Thoracic aorta endothelial cell (primary cell): ENCODE measurements around the gene GLO1. TPM values are rescaled to one million over a fixed set of nuclear protein-coding genes. Genes with fewer than 3 reads are reported as not detected.

Experiments used
- total RNA-seq: library from RNA; depleted of rRNA; stranded (reverse); fragments of >200 nt; gene quantifications from 2 replicates; pipeline ENCODE4 v1.2.3, GENCODE V29; 2012

GLO1 gene
- total RNA-seq = 233 and 286 TPM in 2 replicates

DNA sequence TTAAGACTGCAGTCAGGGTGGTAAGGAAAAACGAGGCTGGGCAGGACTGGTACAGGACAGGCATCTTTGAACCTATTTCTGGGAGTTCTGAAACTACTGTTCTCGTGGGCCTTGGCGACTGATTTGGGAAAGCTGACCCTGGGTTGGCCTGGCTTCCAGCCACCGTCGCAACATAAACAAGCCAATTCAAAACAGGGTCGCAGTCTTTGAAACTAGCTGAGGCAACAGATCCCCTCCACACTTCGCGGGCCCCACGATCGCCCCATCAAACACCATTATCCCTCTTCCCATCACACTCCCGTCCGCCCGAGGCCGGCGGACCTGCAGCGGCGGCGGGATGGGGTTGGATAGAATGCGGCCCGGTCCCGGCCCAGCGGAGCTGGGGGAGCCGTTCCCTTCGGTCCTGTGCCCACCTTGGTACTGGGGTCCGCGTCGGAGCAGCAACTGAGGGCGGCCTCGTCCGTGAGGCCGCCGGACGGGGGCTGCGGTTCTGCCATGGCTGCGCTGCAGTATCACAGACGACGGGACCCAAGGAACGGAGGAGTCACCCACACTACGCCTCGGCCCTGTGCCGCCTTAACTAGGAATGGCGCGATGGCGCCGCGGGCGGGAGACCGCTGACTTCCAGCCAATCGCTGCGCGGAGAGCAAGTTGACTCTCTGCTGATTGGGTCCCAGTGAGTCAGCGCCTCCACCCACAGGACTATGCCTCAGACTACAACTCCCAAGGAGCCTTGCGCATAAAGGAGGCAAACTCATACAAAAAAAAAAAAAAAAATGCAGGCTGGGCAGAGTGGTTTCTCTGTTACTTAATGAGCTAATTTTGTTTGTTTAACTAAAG, at the start of gene GLO1:
GLO1 (minus strand) TSS at position 588 of the 840 bp plus-strand sequence; CDS start at position 497, 91 bp downstream.

GRCh38 chr6:38715016-38715689, 12.2 kb upstream of the GLO1 start, which contains the start of gene DNAH8:
TSS of gene DNAH8 (plus strand) at chr6:38715311. CDS start at chr6:38722810, 7,499 bp downstream.

DNA sequence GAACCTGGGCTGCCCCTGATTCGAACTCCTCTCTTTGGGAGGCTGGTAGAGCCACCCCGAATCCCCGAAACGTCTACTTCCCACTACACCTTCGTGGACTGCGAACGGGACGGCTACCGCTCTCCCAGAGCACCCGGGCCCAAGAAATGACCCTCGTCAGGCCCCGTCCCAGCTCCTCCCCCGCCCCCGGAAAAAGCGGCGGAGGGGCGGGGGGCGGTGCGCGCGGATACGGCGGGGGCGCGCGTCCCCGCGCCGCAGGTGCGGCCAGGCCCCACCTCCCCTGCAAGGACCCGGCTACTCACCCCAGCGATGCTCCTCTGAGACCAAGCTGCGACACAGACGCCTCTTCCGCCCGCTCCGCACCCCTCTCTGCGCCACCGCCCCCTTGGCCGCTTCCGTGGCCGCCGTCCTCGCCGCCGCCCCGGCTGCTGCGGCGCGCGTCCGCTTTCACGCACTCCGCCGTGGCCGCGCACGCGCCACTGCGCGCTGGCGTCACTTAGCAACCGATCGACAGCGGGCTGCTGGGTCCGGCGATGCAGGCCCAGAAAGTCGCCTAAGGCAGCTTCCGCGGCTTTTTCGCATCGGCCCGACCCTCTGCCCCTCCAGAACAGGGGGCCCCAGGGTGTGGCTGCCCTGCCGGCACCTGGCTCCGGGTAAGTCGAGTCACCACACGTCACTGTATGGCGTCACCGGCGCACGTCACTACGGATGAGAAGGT, 63.3 kb downstream of the GLO1 start, which contains the start of gene BTBD9:
BTBD9 (minus strand) TSS at position 432 of the 718 bp plus-strand sequence.

Other genes starting within 250 kb of the GLO1 start
- gene BTBD9, start 63.2 kb downstream of the GLO1 start, total RNA-seq = 15.2 and 17.4 TPM in 2 replicates
- gene DNAH8, start 12.2 kb upstream of the GLO1 start, total RNA-seq = 0.07 and 0.13 TPM in 2 replicates